A549 treated with AZD9567 at 1 μM for 4 hours (cell line): ENCODE results near the gene ETV6. TPM values are rescaled to one million over a fixed set of nuclear protein-coding genes. Genes with fewer than 3 reads are reported as not detected.

ENCODE experiments used
- total RNA-seq: library from RNA; stranded (reverse); fragments of 200-300 nt; extraction: Qiagen RNA extraction; gene quantifications from 5 replicates; pipeline ENCODE4 v1.2.3, GENCODE V29; 2022; ENCODE audit not compliant: insufficient read depth

The ETV6 gene
- total RNA-seq = 3.1 to 3.6 TPM (median 3.5 TPM) in 5 replicates

GRCh38 chr12:11649413-11650285 lies at the start of gene ETV6:
TSS of gene ETV6 (plus strand) at chr12:11649674. CDS start at chr12:11650128, 454 bp downstream.

